ENCODE data around the gene GRB10.
A peak's percentile ranks its signal among the peaks of the same experiment; 100 is the strongest.

Gene GRB10

GRCh38 chr7:50803359-50804337, 21.0 kb upstream of the GRB10 start:
- no peak for DNase-seq

- no peak for DNase-seq
These were observed 19.2 kb upstream of the GRB10 start for GRCh38 chr7:50801907-50802306.

GRCh38 chr7:50799873-50800272, 17.2 kb upstream of the GRB10 start:
- DNase-seq: no peak

- no peak for DNase-seq
These were observed 15.4 kb upstream of the GRB10 start for GRCh38 chr7:50798126-50798525.

- DNase-seq: no peak
These were observed 13.1 kb upstream of the GRB10 start for GRCh38 chr7:50795831-50796230.

GRCh38 chr7:50795253-50795652, 12.6 kb upstream of the GRB10 start:
- no peak for DNase-seq

- no peak for DNase-seq
These were observed 11.4 kb upstream of the GRB10 start for GRCh38 chr7:50793947-50794570.

- peak; percentile 28 for DNase-seq
These were observed 10.6 kb upstream of the GRB10 start for GRCh38 chr7:50793120-50793946.

GRCh38 chr7:50792342-50793119, 9.8 kb upstream of the GRB10 start:
- DNase-seq: peak; percentile 18

- DNase-seq: no peak
These were observed 9.2 kb upstream of the GRB10 start for GRCh38 chr7:50791938-50792341.

GRCh38 chr7:50791363-50791937, 8.8 kb upstream of the GRB10 start:
- DNase-seq: no peak

GRCh38 chr7:50790381-50790780, 7.7 kb upstream of the GRB10 start:
- no peak for DNase-seq

- DNase-seq: no peak
These were observed 5.7 kb upstream of the GRB10 start for GRCh38 chr7:50788382-50788781.

- no peak for DNase-seq
These were observed 5.1 kb upstream of the GRB10 start for GRCh38 chr7:50787825-50788224.

GRCh38 chr7:50785346-50785745, 2.6 kb upstream of the GRB10 start:
- DNase-seq: no peak

GRCh38 chr7:50783801-50784507, 1.3 kb upstream of the GRB10 start:
- DNase-seq: no peak

- DNase-seq: no peak
These were observed 607 bp upstream of the GRB10 start for GRCh38 chr7:50783303-50783702.

GRCh38 chr7:50781381-50782293, 1.1 kb downstream of the GRB10 start:
- no peak for DNase-seq

- DNase-seq: no peak
These were observed 2.3 kb downstream of the GRB10 start for GRCh38 chr7:50780436-50780835.

- no peak for DNase-seq
These were observed 3.3 kb downstream of the GRB10 start for GRCh38 chr7:50779427-50779826.

Data from COR-L47 (cell line).